Left lung (tissue), 10 donors: Measurements from ENCODE around the gene SCAMP4. TPM values are rescaled to one million over a fixed set of nuclear protein-coding genes. Genes with fewer than 3 reads are reported as not detected.

ENCODE experiments used
- ATAC-seq: fragments of 200-7000 bp; cut with Tn5 transposase; one replicate; pipeline ENCODE4 v1.9.1; 2020; ENCODE audit warnings: moderate library complexity
- DNase-seq, 4 donors: peaks; one replicate each; pipeline ENCODE4 v3.0.0-alpha.2; 2013 to 2020
- H3K27ac ChIP-seq, 2 donors: fragments of 200-600 bp; sonication (generic) in 1 of 2; one replicate each; pipeline versions ENCODE4 v1.5.0 to v1.8.0; 2020 to 2021
- H3K27me3 ChIP-seq, 2 donors: fragments of 200-600 bp; sonication (generic) in 1 of 2; one replicate each; pipeline versions ENCODE4 v1.5.0 to v1.8.0; 2020 to 2021
- H3K36me3 ChIP-seq, 2 donors: fragments of 200-600 bp; sonication (generic) in 1 of 2; one replicate each; pipeline versions ENCODE4 v1.5.0 to v1.8.0; 2020 to 2021
- H3K4me1 ChIP-seq, 2 donors: fragments of 200-600 bp; one replicate each; pipeline ENCODE4 v1.8.0; 2021
- H3K4me3 ChIP-seq, 2 donors: fragments of 200-600 bp; sonication (generic) in 1 of 2; one replicate each; pipeline versions ENCODE4 v1.5.0 to v1.8.0; 2020 to 2021; ENCODE audit warnings: mild to moderate bottlenecking in 1 of 2
- H3K9me3 ChIP-seq, 2 donors: fragments of 200-600 bp; sonication (generic) in 1 of 2; one replicate each; pipeline versions ENCODE4 v1.5.0 to v1.8.0; 2020 to 2021
- intact Hi-C, 2 donors: fragments of 100-400 bp; cut with DNase I; formaldehyde crosslinking; loops; one replicate each; pipeline versions ENCODE4 v1.11.2 to v1.14.2; 2022
- polyA plus RNA-seq, 6 donors: library from polyadenylated mRNA; unstranded; fragments of 120-200 nt; gene quantifications; one replicate each; pipeline ENCODE4 v1.2.1, GENCODE V29; 2013; ENCODE audit not compliant: insufficient read length in 6 of 6
- total RNA-seq, 2 donors: library from RNA; stranded (reverse); fragmentation: NEBNext Ultra II Directional; extraction: Animal tissue kit (Norgen Biotek cat#: 25700); gene quantifications; one replicate each; pipeline ENCODE4 v1.2.1, GENCODE V29; 2021
- TF ChIP-seq, protein P1 (sequence below), 2 donors: fragments of 200-600 bp; sonication (generic) in 1 of 2; IDR thresholded peaks; one replicate each; pipeline versions ENCODE4 v1.5.0 to v1.8.0; 2021; ENCODE audit warnings: antibody characterized with exemption in 2 of 2
- donor health status: DM: no; HTN: yes; CAD: no.
- donor health status: DM: no; HTN: no; CAD: no.

The SCAMP4 gene
- total and polyA plus RNA-seq, 8 donors: 54.5 to 86.6 (median 70.1) TPM

DNA sequence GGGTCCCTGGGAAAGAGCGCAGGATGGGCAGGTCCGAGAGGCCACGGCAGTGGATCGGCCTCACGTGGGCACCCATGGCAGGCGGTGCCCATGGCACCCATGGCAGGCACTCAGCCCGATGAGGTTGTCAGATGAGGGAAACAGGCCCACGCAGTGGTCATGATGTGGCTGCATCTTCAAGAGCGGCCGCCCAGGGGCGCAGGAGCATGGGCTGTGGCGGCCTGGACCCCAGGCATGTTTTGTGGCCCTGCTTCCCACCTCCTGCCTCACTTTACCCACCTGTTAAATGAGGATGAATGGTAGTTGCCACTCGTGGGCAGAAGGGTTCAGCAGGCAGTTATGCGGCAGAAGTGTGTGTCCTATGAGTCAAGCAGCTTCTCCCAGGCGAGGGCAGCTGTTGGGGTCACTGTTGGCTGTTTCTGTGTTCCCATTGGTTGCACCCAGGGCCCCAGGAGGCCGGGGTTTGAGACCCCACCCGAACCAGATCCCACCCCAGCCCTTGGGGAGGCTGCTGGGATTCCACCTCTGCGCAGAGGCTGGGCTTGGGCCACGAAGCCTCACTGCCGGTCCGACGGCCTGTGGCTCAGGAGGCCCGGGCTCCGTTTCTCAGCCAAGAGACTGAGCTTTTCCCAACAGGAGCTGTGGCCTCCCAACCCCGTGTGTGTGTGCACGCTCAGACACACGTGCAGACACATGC, 65.8 kb downstream of the SCAMP4 start:
- intact Hi-C loops: no loop called here
- DNase-seq (no peak), ATAC-seq (no peak)
- Histone ChIP-seq H3K4me1 (no peaks in the 10 kb centered on the region), H3K36me3 (peaks cover 0 to 51% of the 10 kb centered on the region in 2 donors), H3K9me3 (no peaks in the 10 kb centered on the region), H3K4me3 (no peak overlapping the region), H3K27me3 (no peaks in the 10 kb centered on the region), H3K27ac (no peak overlapping the region)
- TF ChIP-seq, protein P1, sequence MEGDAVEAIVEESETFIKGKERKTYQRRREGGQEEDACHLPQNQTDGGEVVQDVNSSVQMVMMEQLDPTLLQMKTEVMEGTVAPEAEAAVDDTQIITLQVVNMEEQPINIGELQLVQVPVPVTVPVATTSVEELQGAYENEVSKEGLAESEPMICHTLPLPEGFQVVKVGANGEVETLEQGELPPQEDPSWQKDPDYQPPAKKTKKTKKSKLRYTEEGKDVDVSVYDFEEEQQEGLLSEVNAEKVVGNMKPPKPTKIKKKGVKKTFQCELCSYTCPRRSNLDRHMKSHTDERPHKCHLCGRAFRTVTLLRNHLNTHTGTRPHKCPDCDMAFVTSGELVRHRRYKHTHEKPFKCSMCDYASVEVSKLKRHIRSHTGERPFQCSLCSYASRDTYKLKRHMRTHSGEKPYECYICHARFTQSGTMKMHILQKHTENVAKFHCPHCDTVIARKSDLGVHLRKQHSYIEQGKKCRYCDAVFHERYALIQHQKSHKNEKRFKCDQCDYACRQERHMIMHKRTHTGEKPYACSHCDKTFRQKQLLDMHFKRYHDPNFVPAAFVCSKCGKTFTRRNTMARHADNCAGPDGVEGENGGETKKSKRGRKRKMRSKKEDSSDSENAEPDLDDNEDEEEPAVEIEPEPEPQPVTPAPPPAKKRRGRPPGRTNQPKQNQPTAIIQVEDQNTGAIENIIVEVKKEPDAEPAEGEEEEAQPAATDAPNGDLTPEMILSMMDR (IDR thresholded peaks at IDR 0.05): no peak

DNA sequence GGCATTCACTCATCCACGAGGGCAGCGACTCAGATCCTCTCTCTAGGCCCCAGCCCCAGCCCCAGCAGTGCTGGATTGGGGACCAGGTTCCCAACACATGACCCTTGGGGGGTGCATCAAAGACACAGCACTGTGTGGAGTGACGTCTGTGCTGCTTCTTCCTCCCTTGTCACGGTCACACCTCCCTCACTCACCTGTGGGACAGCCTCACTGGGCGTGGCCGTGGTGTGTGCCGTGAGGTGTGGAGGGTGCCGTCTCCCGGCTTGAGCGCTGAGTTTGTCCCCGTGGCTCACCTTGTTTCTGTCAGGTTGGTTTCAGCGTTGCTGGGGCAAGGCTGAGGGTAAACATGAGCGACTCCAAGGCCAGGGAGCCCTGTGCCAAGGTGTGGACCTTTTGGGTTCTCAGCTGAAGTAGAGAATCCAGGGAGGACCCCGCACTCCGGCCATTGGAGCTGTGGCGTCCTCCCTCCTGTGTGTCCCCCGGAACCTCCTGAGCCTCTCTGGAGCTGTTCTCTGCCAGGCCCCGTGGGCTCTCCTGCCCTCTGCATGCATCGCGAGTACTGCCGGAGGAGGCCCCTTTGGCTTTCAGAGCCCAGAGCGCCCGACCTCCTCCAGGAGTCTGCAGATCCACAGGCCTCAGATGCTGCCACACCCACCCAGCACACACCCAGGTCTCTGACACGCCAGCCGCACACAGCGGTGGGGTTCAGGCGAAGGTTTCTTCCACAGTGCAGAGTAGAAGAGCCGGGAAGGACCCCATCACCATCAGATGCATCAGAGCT, 69.4 kb downstream of the SCAMP4 start:
- Histone ChIP-seq H3K27me3 (no peaks in the 10 kb centered on the region), H3K9me3 (no peaks in the 10 kb centered on the region), H3K4me3 (no peak overlapping the region), H3K4me1 (no peaks in the 10 kb centered on the region), H3K27ac (no peak overlapping the region), H3K36me3 (peaks cover 0 to 76% of the 10 kb centered on the region in 2 donors)
- TF ChIP-seq, protein P1 (IDR thresholded peaks at IDR 0.05): no peak
- DNase-seq (peak in 1 of 4 donors; percentile 68), ATAC-seq (no peak)
- intact Hi-C loops: no loop called here

GRCh38 chr19:1975162-1975480, 69.9 kb downstream of the SCAMP4 start:
- peak in 3 of 4 donors; percentile 35 to 71 (median 43) for DNase-seq
- no peak overlapping the region for H3K27ac ChIP-seq
- no peaks in the 10 kb centered on the region for H3K9me3 ChIP-seq
- no peaks in the 10 kb centered on the region for H3K4me1 ChIP-seq
- H3K27me3 ChIP-seq: no peaks in the 10 kb centered on the region
- peak; percentile 38 for ATAC-seq
- intact Hi-C loops: no loop called here
- peaks cover 0 to 76% of the 10 kb centered on the region in 2 donors for H3K36me3 ChIP-seq
- no peak overlapping the region for H3K4me3 ChIP-seq
- TF ChIP-seq, protein P1 (IDR thresholded peaks at IDR 0.05): no peak

Other genes with a start within 250 kb of the SCAMP4 start
- not detected for gene ONECUT3, start 151.9 kb upstream of the SCAMP4 start, total RNA-seq
- under 1 TPM; 0.06 to 0.08 (median 0.07) TPM for gene ONECUT3, start 151.9 kb upstream of the SCAMP4 start, polyA plus RNA-seq
- 1 to 10 TPM; 1.9 to 2.5 TPM for gene ATP8B3, start 93.1 kb upstream of the SCAMP4 start, total RNA-seq
- 1 to 10 TPM in 5 of 6 donors, under 1 TPM in 1; 0.89 to 2.1 (median 1.3) TPM for gene ATP8B3, start 93.1 kb upstream of the SCAMP4 start, polyA plus RNA-seq
- 10 to 100 TPM; 20.3 to 30.8 TPM for gene REXO1, start 56.9 kb upstream of the SCAMP4 start, total RNA-seq
- 10 to 100 TPM; 16.9 to 25.4 (median 24.4) TPM for gene REXO1, start 56.9 kb upstream of the SCAMP4 start, polyA plus RNA-seq
- gene KLF16, start 41.8 kb upstream of the SCAMP4 start, total RNA-seq: 10 to 100 TPM; 18.5 to 28.8 TPM
- gene KLF16, start 41.8 kb upstream of the SCAMP4 start, polyA plus RNA-seq: 1 to 10 TPM; 4.3 to 9.0 (median 7.2) TPM
- 10 to 100 TPM; 70.2 to 72.7 TPM for gene ABHD17A, start 19.9 kb upstream of the SCAMP4 start, total RNA-seq
- 10 to 100 TPM; 41.3 to 67.4 (median 48.4) TPM for gene ABHD17A, start 19.9 kb upstream of the SCAMP4 start, polyA plus RNA-seq
- gene ADAT3, start within 50 bp of the SCAMP4 start, total RNA-seq: 1 to 10 TPM; 7.2 to 9.4 TPM
- 1 to 10 TPM; 1.3 to 3.8 (median 2.2) TPM for gene ADAT3, start within 50 bp of the SCAMP4 start, polyA plus RNA-seq
- 10 to 100 TPM; 45.9 to 64.5 TPM for gene CSNK1G2, start 35.8 kb downstream of the SCAMP4 start, total RNA-seq
- gene CSNK1G2, start 35.8 kb downstream of the SCAMP4 start, polyA plus RNA-seq: 10 to 100 TPM; 35.6 to 64.0 (median 43.0) TPM
- 10 to 100 TPM; 63.1 to 63.6 TPM for gene BTBD2, start 110.3 kb downstream of the SCAMP4 start, total RNA-seq
- 100 to 1,000 TPM in 4 of 6 donors, 10 to 100 TPM in 2; 84.0 to 112 (median 103) TPM for gene BTBD2, start 110.3 kb downstream of the SCAMP4 start, polyA plus RNA-seq
- gene MKNK2, start 145.8 kb downstream of the SCAMP4 start, total RNA-seq: 100 to 1,000 TPM; 238 to 291 TPM
- gene MKNK2, start 145.8 kb downstream of the SCAMP4 start, polyA plus RNA-seq: 100 to 1,000 TPM in 1 of 6 donors, 10 to 100 TPM in 5; 59.3 to 124 (median 77.1) TPM
- gene MOB3A, start 190.9 kb downstream of the SCAMP4 start, total RNA-seq: 100 to 1,000 TPM in 1 of 2 donors, 10 to 100 TPM in 1; 59.1 to 105 TPM
- gene MOB3A, start 190.9 kb downstream of the SCAMP4 start, polyA plus RNA-seq: 10 to 100 TPM; 20.6 to 31.5 (median 24.9) TPM
- 1 to 10 TPM; 2.6 to 5.2 TPM for gene IZUMO4, start 191.5 kb downstream of the SCAMP4 start, total RNA-seq
- gene IZUMO4, start 191.5 kb downstream of the SCAMP4 start, polyA plus RNA-seq: 1 to 10 TPM; 4.4 to 8.5 (median 6.7) TPM
- gene AP3D1, start 246.2 kb downstream of the SCAMP4 start, total RNA-seq: 100 to 1,000 TPM; 109 to 128 TPM
- gene AP3D1, start 246.2 kb downstream of the SCAMP4 start, polyA plus RNA-seq: 10 to 100 TPM; 68.8 to 90.0 (median 79.2) TPM